G401 (cell line): Measurements from ENCODE around the gene LRRN2. TPM values are rescaled to one million over a fixed set of nuclear protein-coding genes. Genes with fewer than 3 reads are reported as not detected.
A peak's percentile ranks its signal among the peaks of the same experiment; 100 is the strongest.
"Not testable (repeated sequence)": the region's sequence is repeated elsewhere in the genome, so short reads cannot be mapped to it uniquely, and the experiment has no call there.

Source experiments
- DNase-seq: peaks from one replicate; pipeline ENCODE4 v3.0.0-alpha.2; 2015; ENCODE audit warnings: low spot score
- in situ Hi-C: cut with HindIII; loops from 2 replicates; pipeline ENCODE4 v1.10.0; 2016; ENCODE audit warnings: low sequenced_read_pairs, mixed read lengths
- total RNA-seq: library from RNA; depleted of rRNA; stranded (reverse); fragments of >200 nt; shearing (Covaris generic); gene quantifications from 2 replicates; pipeline ENCODE4 v1.2.3, GENCODE V29; 2014

LRRN2 gene
- total RNA-seq, 1 experiment from 2014 or later = 0.44 TPM

DNA sequence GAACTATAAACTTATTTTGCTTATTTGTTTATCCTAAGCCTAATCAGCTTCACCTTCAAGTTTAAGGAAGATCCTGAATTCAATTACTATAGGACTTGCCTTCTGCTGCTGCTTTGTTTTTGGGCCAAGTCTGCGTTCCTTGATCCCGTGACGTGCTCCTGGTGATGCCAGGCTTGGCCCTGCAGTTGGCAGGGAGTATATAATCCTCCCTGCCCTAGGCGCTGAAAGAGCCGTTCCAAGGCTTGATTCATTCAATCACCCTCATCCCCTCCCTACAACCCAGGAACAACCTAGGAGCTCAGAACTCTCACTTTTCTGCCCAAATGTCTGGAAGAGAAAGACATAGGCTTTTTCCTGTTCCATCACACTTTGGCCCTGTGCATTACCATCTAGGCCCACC is 12.4 kb upstream of the LRRN2 start:
- DNase-seq = peak; percentile 46
- in situ Hi-C loops = no loop called here

DNA sequence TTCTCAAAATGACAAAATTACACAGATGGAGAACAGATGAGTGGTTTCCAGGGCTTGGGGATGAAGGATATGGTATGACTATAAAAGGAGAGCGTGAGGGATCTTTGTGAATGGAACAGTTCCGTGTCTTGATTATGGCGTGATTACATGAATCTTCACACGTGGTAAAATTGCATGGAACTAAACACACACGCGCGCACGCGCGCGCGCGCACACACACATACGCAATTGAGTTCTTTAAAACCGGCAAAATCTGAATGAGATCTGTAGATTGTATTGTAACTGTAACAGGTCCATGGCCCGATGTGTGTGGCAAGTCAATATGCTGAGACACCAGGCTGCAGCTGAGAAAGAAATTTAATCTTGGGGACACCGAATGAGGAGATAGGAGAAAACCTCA is 11.1 kb upstream of the LRRN2 start:
- DNase-seq = no peak
- in situ Hi-C loops = no loop called here

DNA sequence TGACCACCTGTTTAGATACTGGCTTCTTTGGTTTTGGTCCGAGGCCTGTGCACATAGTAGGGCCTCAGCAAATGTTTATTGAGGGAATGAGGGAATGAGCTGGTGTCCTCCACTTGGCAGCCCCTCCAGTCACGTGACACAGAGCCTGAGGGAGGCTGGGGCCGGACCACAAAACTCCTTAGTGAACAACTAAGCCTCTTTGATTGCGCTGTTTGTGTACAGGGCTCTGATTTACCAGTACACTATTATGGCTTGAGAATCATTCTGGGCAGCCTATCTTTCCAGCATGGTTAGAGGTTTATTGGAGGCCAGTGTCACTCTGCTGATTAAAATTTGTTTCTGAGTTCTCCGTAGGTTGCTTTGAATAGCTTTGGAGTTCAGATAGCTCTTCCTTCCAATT is 10.2 kb upstream of the LRRN2 start:
- in situ Hi-C loops = no loop called here
- no peak for DNase-seq

- in situ Hi-C loops = no loop called here
- no peak for DNase-seq
Observed at GRCh38 chr1:204694145-204694544, 8.6 kb upstream of the LRRN2 start.

GRCh38 chr1:204692841-204693356 is 7.4 kb upstream of the LRRN2 start:
- no peak for DNase-seq
- in situ Hi-C loops = no loop called here

DNA sequence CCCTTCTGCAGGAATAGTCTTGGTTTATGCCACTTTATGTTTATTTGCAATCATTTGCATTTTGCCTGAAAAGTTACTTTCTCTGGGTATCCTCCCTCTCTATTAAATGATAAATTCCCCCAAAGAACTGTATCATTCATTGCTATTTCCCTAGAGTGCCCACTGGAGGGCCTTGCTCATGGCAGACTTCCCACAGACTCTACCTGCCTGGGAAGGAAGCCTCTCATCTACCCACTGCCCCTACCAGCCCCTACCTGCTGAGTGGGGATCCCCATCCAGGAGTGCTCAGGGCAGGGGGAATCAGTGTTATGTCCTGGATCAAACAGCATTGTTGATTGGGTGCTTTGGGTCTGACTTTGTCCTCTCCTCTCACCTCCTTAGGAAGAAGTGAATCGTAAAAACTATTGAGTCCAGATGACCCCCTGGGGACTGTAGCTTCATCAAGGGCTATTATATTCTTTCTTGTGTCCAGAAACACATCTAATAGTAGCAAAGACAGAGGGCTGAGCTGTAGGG is 6.8 kb upstream of the LRRN2 start:
- no peak for DNase-seq
- in situ Hi-C loops = no loop called here

DNA sequence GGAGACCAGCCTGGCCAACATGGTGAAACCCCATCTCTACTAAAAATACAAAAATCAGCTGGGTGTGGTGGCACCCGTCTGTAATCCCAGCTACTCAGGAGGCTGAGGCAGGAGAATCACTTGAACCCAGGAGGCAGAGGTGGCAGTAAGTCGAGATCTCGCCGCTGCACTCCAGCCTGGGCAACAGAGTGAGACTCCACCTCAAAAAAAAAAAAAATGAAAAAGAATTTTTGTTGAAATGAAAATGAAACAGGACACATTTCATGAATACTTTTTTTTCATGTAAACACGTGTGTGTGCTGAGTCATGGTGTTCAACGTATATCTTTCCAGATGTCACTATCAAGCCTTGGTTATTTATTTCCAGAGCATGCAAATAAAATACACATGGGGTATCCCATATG is 5.8 kb upstream of the LRRN2 start:
- in situ Hi-C loops, DNase-seq: not testable (repeated sequence)

- in situ Hi-C loops = no loop called here
Observed at GRCh38 chr1:204688776-204689175, 3.2 kb upstream of the LRRN2 start.

DNA sequence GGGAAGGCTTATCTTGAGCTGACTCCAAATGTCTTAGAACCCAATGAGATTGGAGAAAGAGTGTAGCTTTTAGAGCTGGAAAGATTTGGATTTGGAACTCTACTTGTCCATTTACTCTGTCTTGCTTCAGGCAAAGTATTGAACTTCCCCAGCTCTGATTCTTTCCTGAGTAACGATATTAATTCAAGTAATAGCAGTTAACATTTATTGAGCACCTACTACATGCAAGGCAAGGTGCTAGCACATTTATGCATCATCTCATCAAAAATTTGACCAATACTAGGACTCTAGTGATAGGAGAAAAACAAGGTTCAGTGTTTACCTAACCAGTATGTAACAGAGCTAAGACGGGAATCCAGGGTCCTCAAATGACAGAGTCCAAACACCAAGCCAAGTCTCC is 2.5 kb upstream of the LRRN2 start:
- no peak for DNase-seq
- in situ Hi-C loops = no loop called here

More at GRCh38 chr1:204688776-204689175, 3.2 kb upstream of the LRRN2 start:
- DNase-seq = no peak

- DNase-seq = peak; percentile 60
- in situ Hi-C loops = no loop called here
Observed at GRCh38 chr1:204684571-204685235, 835 bp downstream of the LRRN2 start.

DNA sequence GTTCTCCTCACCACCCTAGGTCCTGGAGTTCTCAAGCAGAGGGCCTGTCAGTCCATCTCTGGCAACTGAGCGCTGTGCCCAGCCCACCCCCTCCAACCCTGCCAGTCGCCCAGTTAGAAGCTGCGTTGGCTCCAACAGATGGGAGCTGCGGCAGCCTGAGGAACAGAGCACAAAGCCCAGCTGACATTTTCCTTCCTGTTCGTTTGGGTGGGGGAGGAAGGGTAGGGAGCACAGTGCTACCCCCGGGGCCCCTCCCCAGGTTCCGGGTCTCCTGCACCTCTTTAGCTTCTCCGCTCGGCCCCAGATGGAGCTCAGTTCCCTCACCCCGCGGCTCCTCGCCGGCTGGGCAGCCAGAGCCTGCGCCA is 1.4 kb downstream of the LRRN2 start:
- in situ Hi-C loops = no loop called here
- DNase-seq = peak; percentile 65

GRCh38 chr1:204683284-204684205 is 2.0 kb downstream of the LRRN2 start:
- in situ Hi-C loops = no loop called here
- DNase-seq = peak; percentile 63

DNA sequence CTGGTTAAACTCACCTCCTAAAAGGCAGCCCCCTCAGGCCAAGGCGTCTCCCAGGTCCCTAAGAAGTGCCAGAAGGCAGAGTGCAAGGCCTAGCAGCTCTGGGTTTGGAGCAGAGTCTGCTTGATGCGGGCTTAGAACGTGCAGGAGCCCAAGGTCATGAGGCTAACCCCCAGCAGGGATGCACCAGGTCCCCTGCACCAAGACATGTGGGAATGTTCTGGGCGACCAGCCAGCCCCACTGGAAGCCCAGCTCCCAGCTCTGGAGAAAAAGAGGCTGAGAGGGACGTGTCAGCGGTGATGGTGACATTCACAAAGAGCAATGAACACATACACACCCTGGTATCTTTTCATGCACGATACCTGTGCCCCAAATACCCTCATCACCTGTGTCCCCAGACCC is 5.1 kb downstream of the LRRN2 start:
- in situ Hi-C loops = no loop called here
- DNase-seq = no peak

GRCh38 chr1:204680051-204680450 is 5.5 kb downstream of the LRRN2 start:
- in situ Hi-C loops = no loop called here
- no peak for DNase-seq

GRCh38 chr1:204678721-204679475 is 6.6 kb downstream of the LRRN2 start:
- no peak for DNase-seq
- in situ Hi-C loops = no loop called here

- in situ Hi-C loops = no loop called here
- no peak for DNase-seq
Observed at GRCh38 chr1:204677864-204678263, 7.7 kb downstream of the LRRN2 start.

DNA sequence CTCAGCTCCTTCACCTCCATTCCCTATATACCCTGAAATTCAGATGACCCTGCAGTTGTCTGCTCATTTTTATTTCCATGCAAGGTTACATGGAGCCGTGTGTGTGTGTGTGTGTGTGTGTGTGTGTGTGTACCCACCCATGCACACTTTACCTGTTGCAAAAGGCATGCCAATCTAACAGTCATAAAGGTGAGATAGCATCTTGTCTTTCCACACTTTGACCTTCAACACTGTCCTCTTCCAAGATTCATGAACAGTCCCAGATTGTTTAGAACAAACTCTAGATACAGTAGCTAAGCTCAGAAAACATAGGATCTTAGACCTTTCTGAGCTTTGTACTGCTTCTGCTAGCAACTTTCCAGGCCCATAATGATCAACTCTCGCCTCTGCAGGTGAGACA is 9.5 kb downstream of the LRRN2 start:
- DNase-seq = no peak
- in situ Hi-C loops = no loop called here

GRCh38 chr1:204673909-204674649 is 11.5 kb downstream of the LRRN2 start:
- DNase-seq = peak; percentile 71
- in situ Hi-C loops = no loop called here

- in situ Hi-C loops = no loop called here
- DNase-seq = no peak
Observed at GRCh38 chr1:204673209-204673608, 12.3 kb downstream of the LRRN2 start.
